NAMALWA (cell line): Measurements from ENCODE around the gene RUVBL1.

Source experiments
- DNase-seq: peaks from one replicate; pipeline ENCODE4 v3.0.0-alpha.2; 2015; ENCODE audit warnings: low spot score

The RUVBL1 gene

DNA sequence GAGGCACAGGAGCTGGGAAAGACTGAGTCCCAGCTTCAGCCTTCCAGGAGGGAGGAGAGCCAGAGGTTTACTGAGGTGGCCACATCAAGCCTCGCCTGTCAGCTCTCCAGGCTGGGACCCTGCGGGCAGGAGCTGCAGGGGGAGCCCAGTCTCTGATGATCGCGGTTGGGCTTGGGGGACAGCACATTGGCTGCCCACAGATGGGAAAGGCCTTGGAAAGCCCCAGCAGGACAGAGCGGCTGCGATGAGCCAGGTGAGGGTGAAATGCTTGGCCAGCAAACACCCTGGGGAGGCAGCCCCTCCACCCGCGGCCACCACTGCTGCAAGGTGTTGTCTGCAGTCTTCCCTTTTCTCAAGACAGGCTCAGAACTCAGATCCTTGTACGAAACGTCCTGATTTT, 40.2 kb downstream of the RUVBL1 start:
- DNase-seq: no peak

GRCh38 chr3:128082546-128082945, 41.1 kb downstream of the RUVBL1 start:
- no peak for DNase-seq

DNA sequence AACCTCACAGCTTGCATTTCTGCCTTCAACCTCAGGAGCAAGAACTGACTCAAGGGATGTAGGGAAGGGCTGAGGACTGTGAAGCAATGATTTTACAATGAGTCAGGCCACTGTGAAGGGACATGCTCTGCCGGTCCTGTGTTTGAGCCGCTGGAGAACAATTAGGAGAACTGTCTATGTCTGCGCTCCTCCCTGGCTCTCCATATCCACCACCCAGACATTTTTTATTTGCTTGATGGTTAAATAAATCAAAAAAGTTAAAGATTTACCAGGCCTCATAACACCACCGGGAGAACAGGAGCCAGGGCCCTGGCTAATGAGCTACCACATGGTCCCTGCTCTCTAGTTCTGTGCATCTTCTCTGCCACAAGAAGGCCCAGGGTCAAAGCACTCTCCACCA, 41.8 kb downstream of the RUVBL1 start:
- no peak for DNase-seq

GRCh38 chr3:128081226-128081625, 42.4 kb downstream of the RUVBL1 start:
- no peak for DNase-seq

GRCh38 chr3:128080323-128081080, 43.1 kb downstream of the RUVBL1 start:
- DNase-seq: no peak

- DNase-seq: no peak
These were observed 43.8 kb downstream of the RUVBL1 start for GRCh38 chr3:128079823-128080222.

DNA sequence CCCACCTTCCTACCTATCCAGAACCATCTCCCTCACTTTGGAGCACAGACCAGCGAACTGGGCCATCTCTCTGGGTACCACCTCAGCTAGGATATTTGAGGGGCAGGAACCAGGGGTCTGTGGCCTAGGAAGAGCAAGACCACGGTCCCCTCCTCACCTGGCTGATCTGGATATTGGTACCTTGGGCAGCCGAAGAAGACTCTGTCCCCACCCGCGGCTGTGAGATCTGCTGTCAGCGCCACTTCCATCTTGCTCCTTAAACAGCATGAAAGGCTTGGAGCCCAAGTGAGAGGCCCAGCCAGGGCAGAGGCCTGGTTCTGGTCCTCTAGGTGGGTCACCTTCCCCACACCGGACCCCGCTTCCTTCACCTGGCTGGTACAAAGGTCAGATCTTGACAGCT, 44.7 kb downstream of the RUVBL1 start:
- DNase-seq: no peak

DNA sequence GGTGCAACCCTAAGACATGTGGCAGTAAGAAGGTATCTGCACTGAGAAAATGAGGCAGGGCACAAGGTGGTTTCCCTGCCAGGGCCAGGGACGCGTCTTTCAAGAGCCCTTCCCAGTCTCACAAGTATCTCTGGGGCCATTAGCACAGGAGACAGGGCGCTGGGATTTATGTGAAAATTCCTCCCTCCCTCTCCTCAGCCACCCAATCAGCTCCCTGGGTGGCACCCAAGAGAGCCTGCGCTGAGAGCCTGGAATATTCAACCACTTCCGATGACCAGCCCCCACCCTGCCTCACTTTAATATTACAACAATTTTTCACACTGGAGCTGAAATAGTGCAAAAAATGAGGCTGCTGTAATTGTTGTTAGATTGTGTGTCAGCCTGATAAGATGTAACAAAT, 45.3 kb downstream of the RUVBL1 start:
- DNase-seq: no peak

DNA sequence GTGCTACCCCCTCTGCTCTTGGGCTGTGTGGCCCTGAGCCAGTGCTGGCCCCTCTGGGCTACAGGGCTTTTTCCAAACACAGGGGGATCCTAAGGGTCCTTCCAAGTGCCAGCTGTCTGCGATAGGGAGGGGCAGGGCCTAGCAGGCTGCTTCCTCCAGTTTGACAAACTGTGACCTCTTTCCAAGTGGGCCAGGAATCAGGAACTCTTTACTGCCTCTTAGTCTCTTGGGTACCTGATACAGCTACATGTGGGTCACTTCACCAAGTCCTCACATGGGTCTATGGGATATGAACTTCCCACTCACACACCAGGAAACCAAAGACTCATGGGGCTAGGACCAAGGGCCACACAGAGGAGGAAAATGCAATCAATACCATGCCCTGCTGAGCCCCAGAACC, 45.9 kb downstream of the RUVBL1 start:
- no peak for DNase-seq

GRCh38 chr3:128077202-128077624, 46.4 kb downstream of the RUVBL1 start:
- DNase-seq: no peak

DNA sequence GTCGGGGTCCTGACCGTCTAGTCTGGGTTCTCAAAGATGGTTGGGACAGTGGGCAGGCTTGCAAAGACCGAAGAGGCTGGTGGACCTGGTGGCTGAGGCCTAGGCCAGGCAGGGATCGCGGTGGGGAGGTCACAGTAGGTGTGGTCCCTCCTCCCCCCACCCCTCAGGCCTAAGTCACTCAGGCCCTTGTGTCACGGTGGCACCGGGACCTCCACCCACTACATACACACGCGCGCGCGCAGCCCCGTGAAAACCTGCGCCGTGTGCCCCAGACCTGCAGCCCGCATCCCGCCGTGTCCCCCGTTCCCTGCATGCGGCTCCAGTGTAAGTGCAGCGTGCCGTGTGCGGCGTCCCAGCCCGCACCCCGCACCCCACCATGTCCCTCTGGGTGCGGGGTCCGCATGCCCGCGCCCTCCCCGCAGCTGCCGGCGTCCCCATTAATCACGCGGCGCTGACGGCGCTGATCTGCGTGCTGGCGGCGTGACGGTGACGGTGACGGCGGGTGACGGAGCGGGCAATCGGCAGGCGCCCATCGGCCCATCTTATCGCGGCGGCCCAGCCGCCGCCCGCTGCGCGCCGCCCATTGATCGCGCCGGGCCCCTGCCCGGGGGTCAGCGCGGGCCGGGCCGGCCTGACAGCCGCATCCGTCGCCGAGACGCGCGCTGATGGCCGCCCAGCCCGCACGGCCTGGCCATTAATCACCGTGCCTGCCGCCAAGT, 47.0 kb downstream of the RUVBL1 start:
- DNase-seq: no peak

DNA sequence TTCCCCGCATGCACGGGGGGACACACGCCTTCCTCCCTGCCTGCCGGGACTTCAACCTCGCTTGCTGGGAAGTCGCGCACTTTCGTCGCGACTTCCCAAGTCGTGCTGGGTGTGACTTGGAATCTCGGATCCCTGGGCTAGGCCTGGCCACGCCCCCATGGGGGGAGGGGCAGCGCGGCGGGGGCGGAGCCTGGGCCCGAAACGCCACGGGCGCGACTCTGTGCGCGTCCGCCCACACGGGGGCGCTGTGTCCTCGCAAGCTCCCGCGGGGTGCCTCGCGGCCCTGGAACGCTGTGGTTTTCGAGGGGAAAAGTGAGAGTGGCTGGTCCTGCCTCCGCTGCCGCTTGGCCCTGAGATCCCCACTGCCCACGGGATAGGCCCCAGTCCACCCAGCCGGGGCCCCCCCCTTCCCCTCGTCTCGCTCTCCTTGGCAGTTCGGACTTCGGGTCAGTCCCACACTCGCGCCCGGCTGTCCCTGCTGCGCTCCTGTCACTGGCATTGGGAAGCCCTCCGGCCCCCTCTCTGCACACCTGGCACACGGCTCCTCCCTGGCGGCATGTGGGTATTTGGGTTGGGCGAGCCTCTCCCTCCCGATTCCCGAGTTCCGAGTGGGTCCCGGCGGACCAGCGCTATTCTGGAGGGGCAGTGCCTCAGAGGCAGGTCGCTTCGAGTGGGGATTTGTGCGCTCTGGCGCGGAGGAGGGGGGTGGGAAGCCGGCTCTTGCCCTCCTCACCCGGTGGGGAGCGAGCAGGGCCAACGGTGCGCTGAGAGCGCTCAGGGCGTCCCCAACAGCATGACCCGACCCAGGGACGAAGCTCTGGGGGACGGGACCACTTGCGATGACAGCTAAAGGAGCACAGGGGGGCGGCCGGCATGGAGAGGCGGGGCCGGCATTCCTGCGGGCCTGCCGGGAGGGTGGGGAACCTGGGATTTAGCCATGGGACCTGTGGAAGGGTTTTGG, 47.8 kb downstream of the RUVBL1 start:
- DNase-seq: peak; percentile 78

DNA sequence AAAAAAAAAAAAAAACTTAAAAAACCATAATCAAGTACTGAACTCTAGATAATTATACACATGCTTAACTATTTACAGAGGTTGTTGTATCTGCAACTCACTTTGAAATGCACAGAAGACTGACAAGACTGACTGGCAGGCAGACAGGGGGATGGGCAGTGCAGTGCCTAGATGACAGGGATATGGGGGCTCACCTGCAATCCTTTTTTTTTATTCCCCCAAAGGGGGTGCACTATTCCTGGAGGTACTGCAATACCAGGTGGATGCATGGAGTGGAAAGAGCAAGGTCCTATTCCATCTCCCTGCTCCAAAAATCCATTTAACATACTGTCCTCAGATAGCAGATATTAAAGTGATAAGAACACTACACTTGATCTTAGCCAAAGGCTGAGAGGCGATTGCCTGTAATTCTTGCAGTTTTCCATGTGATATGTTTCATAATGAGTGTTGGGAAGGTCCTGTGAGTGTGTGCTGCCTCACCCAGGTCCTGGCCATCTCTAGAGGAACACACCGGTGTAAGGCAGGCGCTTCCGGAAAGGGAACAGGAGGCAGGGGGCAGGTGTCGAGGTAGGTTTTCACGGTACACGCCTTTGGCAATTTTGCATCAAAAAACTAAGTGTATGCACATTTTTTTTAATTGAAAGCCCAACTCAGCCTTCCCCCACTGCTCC, 48.6 kb downstream of the RUVBL1 start:
- DNase-seq: no peak

DNA sequence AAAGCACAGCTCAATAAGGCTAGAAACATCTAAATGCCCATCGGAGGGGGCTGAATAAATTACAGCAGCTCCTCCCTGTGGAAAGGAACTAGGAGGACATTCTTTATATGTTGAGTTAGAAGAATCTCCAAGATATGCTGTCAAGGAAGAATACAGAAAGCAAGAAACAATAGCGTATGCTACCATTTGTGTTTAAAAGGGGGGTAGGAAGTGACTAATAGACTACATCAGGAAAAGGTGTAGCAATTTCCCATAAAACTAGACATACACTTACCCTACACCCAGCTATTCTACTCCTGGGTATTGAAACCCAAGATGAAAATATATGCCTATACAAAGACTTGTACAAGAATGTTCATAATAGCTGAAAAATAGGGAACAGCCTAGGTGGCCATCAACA, 49.8 kb downstream of the RUVBL1 start:
- no peak for DNase-seq

- no peak for DNase-seq
These were observed 50.4 kb downstream of the RUVBL1 start for GRCh38 chr3:128073185-128073725.

DNA sequence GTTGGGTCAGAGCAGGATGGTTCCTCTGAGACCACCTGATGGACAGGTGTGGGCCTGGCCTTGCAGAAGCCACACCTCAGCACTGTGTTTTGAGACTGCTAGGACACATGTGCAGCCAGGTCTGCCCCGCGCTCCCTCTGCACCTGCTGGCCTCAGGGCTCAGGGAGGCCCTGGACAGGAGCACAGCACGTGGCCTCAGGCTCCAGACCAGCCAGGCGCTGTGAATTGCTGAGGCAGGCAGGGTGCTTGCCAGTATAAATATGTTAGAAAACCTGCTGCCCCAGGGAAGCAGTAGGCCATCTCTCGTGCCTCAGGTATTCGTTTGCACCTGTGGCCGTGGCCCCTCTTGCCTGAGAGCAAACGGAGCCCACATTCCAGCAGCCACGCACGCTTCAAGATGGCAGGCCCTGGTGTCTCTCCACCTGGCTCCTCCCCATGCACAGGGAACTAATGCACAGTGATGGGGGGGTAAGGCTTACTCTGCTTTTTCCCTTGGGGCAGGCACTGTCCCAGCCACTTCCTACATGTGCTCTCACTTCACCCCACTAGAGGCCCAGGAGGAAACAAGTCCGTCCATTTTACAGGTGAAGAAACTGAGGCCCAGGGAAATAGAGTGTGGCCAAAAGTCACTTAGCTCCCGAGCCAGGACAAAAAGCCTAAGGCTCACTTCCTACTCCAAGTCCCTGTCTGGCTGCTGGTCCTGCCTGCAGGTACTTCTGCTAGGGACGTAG, 51.0 kb downstream of the RUVBL1 start:
- no peak for DNase-seq

DNA sequence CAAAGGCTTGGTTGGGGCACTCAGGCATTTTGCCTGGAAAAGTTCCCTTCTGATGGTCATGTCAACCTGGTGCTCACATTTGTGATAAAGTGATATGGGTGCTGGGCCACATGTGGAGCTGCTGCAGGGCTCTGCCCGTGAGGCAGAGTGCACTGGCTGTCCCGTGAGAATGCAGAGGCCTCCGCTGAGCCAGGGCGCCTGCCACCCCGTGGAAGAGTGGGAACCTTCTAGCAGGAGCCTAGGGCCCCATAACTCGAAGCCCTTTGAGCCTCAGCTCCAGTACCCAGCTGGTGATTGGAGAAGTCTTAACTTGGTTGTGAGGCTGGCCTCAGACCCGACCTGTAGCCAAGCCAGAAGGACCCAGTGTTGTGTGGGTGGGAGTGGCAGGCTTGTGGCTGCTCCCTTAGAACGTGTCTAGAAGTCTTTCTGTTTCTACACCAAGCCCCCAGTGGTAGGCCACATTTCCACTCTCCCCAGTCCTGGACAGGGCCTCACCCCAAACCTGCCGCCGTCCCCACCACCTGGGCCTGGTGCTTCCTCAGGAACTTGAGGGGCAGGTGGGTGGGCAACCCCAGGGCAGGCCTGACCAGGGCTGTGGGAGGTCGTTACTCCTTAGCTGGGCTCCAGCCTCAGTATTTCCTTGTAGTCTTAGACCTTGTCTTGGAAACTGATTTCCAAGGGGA, 51.7 kb downstream of the RUVBL1 start:
- DNase-seq: no peak

DNA sequence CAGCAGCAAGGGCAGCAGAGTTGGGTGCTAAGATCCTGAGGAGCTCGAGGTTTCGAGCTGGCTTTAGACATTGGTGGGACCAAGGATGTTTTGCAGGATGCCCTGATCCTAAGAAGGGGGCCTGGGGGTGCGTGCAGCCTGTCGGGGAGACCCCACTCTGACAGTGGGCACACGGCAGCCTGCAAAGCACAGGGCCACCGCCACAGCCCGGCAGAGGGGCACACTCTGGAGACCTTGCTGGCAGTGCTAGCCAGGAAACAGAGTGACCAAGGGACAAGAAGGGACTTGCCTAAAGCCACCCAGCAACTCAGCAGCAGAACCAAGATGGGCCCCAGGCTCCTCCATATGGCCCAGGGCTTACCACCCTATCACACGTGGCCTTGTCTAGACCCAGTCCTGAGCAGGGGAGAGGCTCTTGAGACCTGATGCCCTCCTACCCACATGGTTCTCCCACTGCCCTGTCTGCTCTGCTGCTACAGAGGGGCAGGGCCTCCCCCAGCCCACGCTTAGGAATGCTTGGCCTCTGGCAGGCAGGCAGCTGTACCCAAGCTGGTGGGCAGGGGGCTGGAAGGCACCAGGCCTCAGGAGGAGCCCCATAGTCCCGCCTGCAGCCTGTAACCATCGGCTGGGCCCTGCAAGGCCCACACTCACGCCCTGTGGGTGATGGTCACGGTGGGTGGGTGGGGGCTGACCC, 52.6 kb downstream of the RUVBL1 start:
- no peak for DNase-seq

DNA sequence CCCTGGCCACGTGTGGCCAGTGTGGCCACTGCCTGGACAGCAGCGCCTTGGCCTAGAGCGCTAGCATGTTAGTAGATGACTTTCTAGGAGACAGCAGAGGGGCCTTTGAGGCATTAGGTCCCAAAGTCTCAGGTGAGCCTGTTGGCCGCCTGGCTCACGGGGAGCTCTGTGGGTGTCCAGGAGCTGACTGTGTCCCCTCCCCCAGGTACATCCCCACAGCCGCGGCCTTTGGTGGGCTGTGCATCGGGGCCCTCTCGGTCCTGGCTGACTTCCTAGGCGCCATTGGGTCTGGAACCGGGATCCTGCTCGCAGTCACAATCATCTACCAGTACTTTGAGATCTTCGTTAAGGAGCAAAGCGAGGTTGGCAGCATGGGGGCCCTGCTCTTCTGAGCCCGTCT, 54.3 kb downstream of the RUVBL1 start:
- DNase-seq: no peak

- DNase-seq: peak; percentile 83
These were observed 55.4 kb downstream of the RUVBL1 start for GRCh38 chr3:128068156-128068620.
